A549 (cell line): ENCODE measurements around the gene SMIM33.

Experiments
- HDAC2 ChIP-seq: fragments of 200-600 bp; sonication (generic); IDR thresholded peaks from 2 replicates; pipeline ENCODE4 v1.6.1; 2016
- POLR2A ChIP-seq: IDR thresholded peaks from 2 replicates; pipeline ENCODE4 v1.6.1; 2012; ENCODE audit warnings: mild to moderate bottlenecking, low read length

DNA sequence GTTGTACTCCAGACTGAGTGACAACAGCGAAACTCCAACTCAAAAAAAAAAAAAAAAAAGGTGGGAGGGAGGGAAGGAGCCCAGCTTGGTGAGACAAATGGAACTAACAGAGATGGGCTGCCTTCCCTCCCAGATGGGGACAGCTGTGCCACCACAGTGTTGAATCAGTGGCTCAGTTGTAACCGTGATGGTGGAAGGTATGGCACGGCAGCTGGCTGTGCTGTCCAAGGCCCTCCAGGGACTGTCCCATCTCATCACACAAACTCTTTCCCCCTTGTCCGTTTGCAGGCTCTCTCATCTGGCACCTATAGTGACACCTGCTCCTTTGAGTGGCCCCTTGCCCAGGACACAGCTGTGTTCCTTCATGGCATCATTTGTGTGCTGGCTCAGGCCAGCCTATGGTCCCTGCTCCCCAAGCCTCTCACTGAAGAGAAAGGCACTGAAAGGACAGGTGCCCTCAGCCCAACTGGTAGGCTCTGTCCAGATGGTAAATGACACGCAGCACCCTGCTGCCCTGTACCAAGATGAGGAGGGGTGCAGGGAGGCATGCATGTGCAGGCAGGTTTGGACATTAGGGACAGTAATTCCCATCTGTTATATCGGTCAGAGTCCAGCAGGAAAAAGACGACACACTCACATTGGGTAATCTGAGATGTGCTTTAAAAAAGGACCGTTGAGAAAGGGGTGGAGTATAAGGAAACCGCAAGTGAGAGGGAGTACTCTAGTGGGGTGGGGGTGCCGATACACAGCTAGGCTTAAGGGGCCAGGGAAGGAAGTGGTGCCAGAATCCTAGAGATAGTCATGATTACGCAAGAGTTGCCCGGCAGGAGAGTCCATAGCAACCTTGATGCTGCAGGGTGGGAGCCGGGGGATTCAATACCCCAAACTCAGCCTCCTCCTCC, 4.3 kb downstream of the SMIM33 start:
- TF ChIP-seq POLR2A (no peak), HDAC2 (no peak)
